IMR-90 (cell line): ENCODE data around the gene ADCY9. TPM values are rescaled to one million over a fixed set of nuclear protein-coding genes. Genes with fewer than 3 reads are reported as not detected.

Experiments
- ATAC-seq: fragments of 200-7000 bp; cut with Tn5 transposase; 2 replicates; pipeline ENCODE4 v1.9.1; 2020; ENCODE audit warnings: low read depth, mild to moderate bottlenecking, moderate library complexity
- BruUV-seq: library from RNA; stranded (reverse); fragments of 400-500 nt; replicated peaks from 2 replicates; lab custom pipeline; 2021; lab: Mats Ljungman, UMichigan
- CTCF ChIA-PET: fragments of 300-600 bp; formaldehyde crosslinking; extraction: SDS; loops from one replicate; lab custom pipeline; 2021; ENCODE audit warnings: antibody characterized with exemption; lab: Yijun Ruan, JAX
- POLR2A ChIA-PET: fragments of 300-600 bp; sonication (Branson Sonifier 250); formaldehyde crosslinking; loops from one replicate; lab custom pipeline; 2022; ENCODE audit warnings: antibody characterized with exemption; ENCODE audit not compliant: unreplicated experiment; lab: Charles Lee
- DNase-seq: peaks from one replicate; pipeline ENCODE4 v3.0.0; 2013
- H2AFZ ChIP-seq: replicated peaks from 2 replicates; pipeline ENCODE3; 2013; ENCODE audit warnings: low read length, mild to moderate bottlenecking; ENCODE audit not compliant: poor library complexity
- H2AK5ac ChIP-seq: 2 replicates; pipeline ENCODE4 v1.6.1; 2013; ENCODE audit warnings: low read depth, low read length, inconsistent platforms
- H2AK9ac ChIP-seq: replicated peaks from 2 replicates; pipeline ENCODE3; 2013; ENCODE audit warnings: mild to moderate bottlenecking, low read depth, low read length, moderate library complexity; ENCODE audit not compliant: poor library complexity
- H2BK120ac ChIP-seq: 2 replicates; pipeline ENCODE4 v1.6.1; 2013; ENCODE audit warnings: low read depth, low read length, inconsistent platforms
- H2BK15ac ChIP-seq: 3 replicates; pipeline ENCODE4 v1.6.1; 2013; ENCODE audit warnings: low read depth, low read length, inconsistent platforms
- H2BK20ac ChIP-seq: 2 replicates; pipeline ENCODE4 v1.6.1; 2013; ENCODE audit warnings: low read depth, mild to moderate bottlenecking, inconsistent platforms, low read length, moderate library complexity
- H2BK5ac ChIP-seq: 2 replicates; pipeline ENCODE4 v1.6.1; 2013; ENCODE audit warnings: mild to moderate bottlenecking, low read depth, low read length, inconsistent platforms; ENCODE audit not compliant: poor library complexity, severe bottlenecking
- H3K14ac ChIP-seq: replicated peaks from 2 replicates; pipeline ENCODE4 v1.6.1; 2013; ENCODE audit warnings: low read depth, low read length, inconsistent platforms
- H3K18ac ChIP-seq: 2 replicates; pipeline ENCODE4 v1.6.1; 2013; ENCODE audit warnings: low read depth, low read length, control low read depth
- H3K23ac ChIP-seq: 2 replicates; pipeline ENCODE4 v1.6.1; 2013; ENCODE audit warnings: low read depth, low read length, inconsistent platforms
- H3K27ac ChIP-seq: 2 replicates; pipeline ENCODE4 v1.5.1; 2013; ENCODE audit warnings: mild to moderate bottlenecking, control low read depth, low read length; ENCODE audit not compliant: insufficient read depth
- H3K27me3 ChIP-seq: 2 replicates; pipeline ENCODE4 v1.6.1; 2013; ENCODE audit warnings: low read length; ENCODE audit not compliant: control insufficient read depth, insufficient read depth
- H3K36me3 ChIP-seq: 2 replicates; pipeline ENCODE4 v1.6.1; 2013; ENCODE audit warnings: low read length, mixed read lengths; ENCODE audit not compliant: control insufficient read depth, insufficient read depth
- H3K4ac ChIP-seq: 2 replicates; pipeline ENCODE4 v1.6.1; 2013; ENCODE audit warnings: low read depth, low read length, inconsistent platforms
- H3K4me1 ChIP-seq: 2 replicates; pipeline ENCODE4 v1.6.1; 2013; ENCODE audit warnings: low read length, mixed read lengths; ENCODE audit not compliant: control insufficient read depth, insufficient read depth
- H3K4me2 ChIP-seq: 2 replicates; pipeline ENCODE4 v1.6.1; 2013; ENCODE audit warnings: low read depth, mild to moderate bottlenecking, control low read depth, low read length, moderate library complexity
- H3K4me3 ChIP-seq: 2 replicates; pipeline ENCODE4 v1.5.1; 2013; ENCODE audit warnings: low read depth, mild to moderate bottlenecking, control low read depth, low read length, moderate library complexity; ENCODE audit not compliant: insufficient read depth
- H3K56ac ChIP-seq: 2 replicates; pipeline ENCODE4 v1.6.1; 2013; ENCODE audit warnings: low read length, inconsistent platforms; ENCODE audit not compliant: insufficient read depth; ENCODE audit errors: extremely low read depth
- H3K79me1 ChIP-seq, 2 experiments: 2 replicates each; pipeline ENCODE4 v1.6.1; 2013; ENCODE audit warnings: low read length in 2 of 2, inconsistent platforms in 1 of 2, low read depth in 1 of 2
- H3K9ac ChIP-seq: 2 replicates; pipeline ENCODE4 v1.6.1; 2013; ENCODE audit warnings: low read depth, low read length, control low read depth
- H3K9me1 ChIP-seq: 2 replicates; pipeline ENCODE4 v1.6.1; 2013; ENCODE audit warnings: low read length, inconsistent platforms; ENCODE audit not compliant: insufficient read depth
- H3K9me3 ChIP-seq: 2 replicates; pipeline ENCODE4 v1.6.1; 2013; ENCODE audit warnings: low read length; ENCODE audit not compliant: control insufficient read depth, insufficient read depth
- H4K20me1 ChIP-seq: 2 replicates; pipeline ENCODE4 v1.6.1; 2013; ENCODE audit warnings: low read length, inconsistent platforms; ENCODE audit not compliant: insufficient read depth
- H4K5ac ChIP-seq: 2 replicates; pipeline ENCODE4 v1.6.1; 2013; ENCODE audit warnings: mild to moderate bottlenecking, low read depth, low read length, control low read depth
- H4K8ac ChIP-seq, 2 experiments: 2 replicates each; pipeline ENCODE4 v1.6.1; 2013; ENCODE audit warnings: low read depth in 2 of 2, low read length in 2 of 2, control low read depth in 1 of 2, inconsistent platforms in 1 of 2
- H4K91ac ChIP-seq: 2 replicates; pipeline ENCODE4 v1.6.1; 2013; ENCODE audit warnings: low read depth, low read length, inconsistent platforms; ENCODE audit not compliant: insufficient read depth
- BHLHE40 ChIP-seq: fragments of 150-350 bp; IDR thresholded peaks from 2 replicates; pipeline ENCODE4 v1.6.1; 2016; ENCODE audit warnings: mild to moderate bottlenecking, low read depth, low read length
- CEBPB ChIP-seq: IDR thresholded peaks from 2 replicates; pipeline ENCODE4 v1.6.1; 2012; ENCODE audit warnings: low read depth, low read length, improper control_type of control experiment
- CHD1 ChIP-seq: IDR thresholded peaks from 2 replicates; pipeline ENCODE4 v1.6.1; 2012; ENCODE audit warnings: low read depth, low read length, improper control_type of control experiment
- ELK1 ChIP-seq: fragments of 150-350 bp; IDR thresholded peaks from 2 replicates; pipeline ENCODE4 v1.6.1; 2016; ENCODE audit warnings: low read depth, mild to moderate bottlenecking, low read length, moderate library complexity, borderline replicate concordance
- FOS ChIP-seq: fragments of 150-350 bp; IDR thresholded peaks from 2 replicates; pipeline ENCODE4 v1.6.1; 2016; ENCODE audit warnings: low read depth, low read length
- MAFK ChIP-seq: IDR thresholded peaks from 2 replicates; pipeline ENCODE4 v1.6.1; 2012; ENCODE audit warnings: low read depth, low read length, improper control_type of control experiment
- MAZ ChIP-seq: IDR thresholded peaks from 2 replicates; pipeline ENCODE4 v1.6.1; 2012; ENCODE audit warnings: low read depth, mild to moderate bottlenecking, low read length, improper control_type of control experiment, moderate library complexity, borderline replicate concordance
- MXI1 ChIP-seq: IDR thresholded peaks from 2 replicates; pipeline ENCODE4 v1.6.1; 2012; ENCODE audit warnings: low read depth, mild to moderate bottlenecking, low read length, moderate library complexity, borderline replicate concordance
- NFE2L2 ChIP-seq: fragments of 150-350 bp; IDR thresholded peaks from 2 replicates; pipeline ENCODE4 v1.6.1; 2016; ENCODE audit warnings: low read depth, mild to moderate bottlenecking, low read length
- POLR2A ChIP-seq: IDR thresholded peaks from 2 replicates; pipeline ENCODE4 v1.6.1; 2012; ENCODE audit warnings: mild to moderate bottlenecking, low read depth, low read length
- RAD21 ChIP-seq: IDR thresholded peaks from 2 replicates; pipeline ENCODE4 v1.6.1; 2012; ENCODE audit warnings: low read length, improper control_type of control experiment
- RCOR1 ChIP-seq: IDR thresholded peaks from 2 replicates; pipeline ENCODE4 v1.6.1; 2012; ENCODE audit warnings: mild to moderate bottlenecking, low read length, improper control_type of control experiment; ENCODE audit not compliant: insufficient replicate concordance
- RFX5 ChIP-seq: IDR thresholded peaks from 2 replicates; pipeline ENCODE4 v1.8.0; 2012; ENCODE audit warnings: low read depth, mild to moderate bottlenecking, low read length, moderate library complexity
- SMC3 ChIP-seq: fragments of 150-350 bp; IDR thresholded peaks from 2 replicates; pipeline ENCODE4 v1.6.1; 2016; ENCODE audit warnings: low read depth, mild to moderate bottlenecking, antibody characterized with exemption, low read length, moderate library complexity
- USF2 ChIP-seq: fragments of 150-350 bp; IDR thresholded peaks from 2 replicates; pipeline ENCODE4 v1.6.1; 2017; ENCODE audit warnings: mild to moderate bottlenecking, antibody characterized with exemption, low read length, low read depth
- WGBS, 2 experiments: methylation state at CpG; one replicate each; pipeline versions ENCODE4 v1.1.5 to v1.1.7; 2013; ENCODE audit warnings: missing lambda C conversion rate in 2 of 2; ENCODE audit not compliant: insufficient read length in 1 of 2; ENCODE audit errors: extremely low coverage in 2 of 2; 5-methylcytosine and 5-hydroxymethylcytosine counted together
- dilution Hi-C: fragments of 300-500 bp; cut with HindIII; formaldehyde crosslinking; loops from one replicate; pipeline ENCODE4 v1.14.3; 2018; ENCODE audit warnings: low sequenced_read_pairs; ENCODE audit not compliant: unreplicated experiment
- in situ Hi-C: fragments of 300-500 bp; cut with MboI; formaldehyde crosslinking; loops from 3 replicates; pipeline ENCODE4 v1.14.3; 2019; ENCODE audit warnings: low sequenced_read_pairs, inconsistent platforms, mixed read lengths
- intact Hi-C: fragments of 100-400 bp; cut with micrococcal nuclease; formaldehyde crosslinking; loops from 2 replicates; pipeline ENCODE4 v1.10.0; 2022
- polyA plus RNA-seq, 3 experiments: library from polyadenylated mRNA; depleted of rRNA; stranded (reverse); fragments of >200 nt; gene quantifications; 2 replicates each; pipeline ENCODE4 v1.2.3, GENCODE V29; 2012; ENCODE audit warnings: low replicate concordance in 1 of 3
- total RNA-seq: library from RNA; depleted of rRNA; stranded (reverse); fragments of >200 nt; gene quantifications from 2 replicates; pipeline ENCODE4 v1.2.3, GENCODE V29; 2012
- TF ChIP-seq, protein P1 (sequence below): conservative IDR thresholded peaks from 2 replicates; pipeline ENCODE4 v1.5.1; 2012; ENCODE audit warnings: mild to moderate bottlenecking, low read depth, low read length, improper control_type of control experiment

ADCY9 gene
- total and polyA plus RNA-seq, 2 of the 4 experiments (the other 2 are of a cell fraction): 5.4 to 12.5 TPM

- Histone ChIP-seq H3K27ac (peak overlapping the region; percentile 84; the same call in 1 of the 2 replicates), H2BK15ac (peak overlapping the region; percentile 92; the same call in 1 of the 3 replicates), H3K4me2 (peak overlapping the region; percentile 95), H2BK120ac (peak overlapping the region; percentile 75), H3K79me1 (peaks cover 31 to 86% of the 10 kb centered on the region in 2 experiments; a peak in 3 of 4 replicates), H3K9me3 (no peaks in the 10 kb centered on the region), H3K27me3 (no peaks in the 10 kb centered on the region), H3K36me3 (no peaks in the 10 kb centered on the region), H2AK5ac (peak overlapping the region; percentile 84; the same call in 1 of the 2 replicates), H4K20me1 (no peaks in the 10 kb centered on the region), H3K4ac (peak overlapping the region; percentile 81), H3K9me1 (peaks cover 28% of the 10 kb centered on the region), H3K4me3 (peak overlapping the region; percentile 35; the same call in 1 of the 2 replicates), H3K56ac (peak overlapping the region; percentile 1; the same call in 1 of the 2 replicates), H3K4me1 (peaks cover 22% of the 10 kb centered on the region), H3K9ac (peak overlapping the region; percentile 80), H2BK5ac (peak overlapping the region; percentile 61), H3K14ac (peak overlapping the region; percentile 94), H2BK20ac (peak overlapping the region; percentile 61), H2AFZ (peak overlapping the region; percentile 82), H4K91ac (peak overlapping the region; percentile 85), H3K18ac (peak overlapping the region; percentile 84), H3K23ac (peak overlapping the region; percentile 21), H4K8ac (peak overlapping the region in 1 of 2 experiments; percentile 75), H2AK9ac (peak overlapping the region; percentile 83), H4K5ac (peak overlapping the region; percentile 54)
- 56% methylated on average over 3 of the region's 5 CpGs; no CpG with 5 or more reads in 1 of the 2 experiments for WGBS, 2 experiments
- ATAC-seq (peak; percentile 60), DNase-seq (peak; percentile 39)
- intact Hi-C loops: no loop called here
- dilution Hi-C loops: no loop called here
- in situ Hi-C loops: no loop called here
- TF ChIP-seq RAD21: no peak
- no peak for TF ChIP-seq NFE2L2
- no peak for TF ChIP-seq CEBPB
- no peak for TF ChIP-seq FOS
- no peak for TF ChIP-seq BHLHE40
- TF ChIP-seq RCOR1: no peak
- TF ChIP-seq USF2: no peak
- no peak for TF ChIP-seq RFX5
- TF ChIP-seq POLR2A: no peak
- no peak for TF ChIP-seq MAZ
- TF ChIP-seq, protein P1, sequence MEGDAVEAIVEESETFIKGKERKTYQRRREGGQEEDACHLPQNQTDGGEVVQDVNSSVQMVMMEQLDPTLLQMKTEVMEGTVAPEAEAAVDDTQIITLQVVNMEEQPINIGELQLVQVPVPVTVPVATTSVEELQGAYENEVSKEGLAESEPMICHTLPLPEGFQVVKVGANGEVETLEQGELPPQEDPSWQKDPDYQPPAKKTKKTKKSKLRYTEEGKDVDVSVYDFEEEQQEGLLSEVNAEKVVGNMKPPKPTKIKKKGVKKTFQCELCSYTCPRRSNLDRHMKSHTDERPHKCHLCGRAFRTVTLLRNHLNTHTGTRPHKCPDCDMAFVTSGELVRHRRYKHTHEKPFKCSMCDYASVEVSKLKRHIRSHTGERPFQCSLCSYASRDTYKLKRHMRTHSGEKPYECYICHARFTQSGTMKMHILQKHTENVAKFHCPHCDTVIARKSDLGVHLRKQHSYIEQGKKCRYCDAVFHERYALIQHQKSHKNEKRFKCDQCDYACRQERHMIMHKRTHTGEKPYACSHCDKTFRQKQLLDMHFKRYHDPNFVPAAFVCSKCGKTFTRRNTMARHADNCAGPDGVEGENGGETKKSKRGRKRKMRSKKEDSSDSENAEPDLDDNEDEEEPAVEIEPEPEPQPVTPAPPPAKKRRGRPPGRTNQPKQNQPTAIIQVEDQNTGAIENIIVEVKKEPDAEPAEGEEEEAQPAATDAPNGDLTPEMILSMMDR: no peak
- no peak for TF ChIP-seq MAFK
- no peak for TF ChIP-seq ELK1
- no peak for TF ChIP-seq MXI1
- TF ChIP-seq CHD1: no peak
- TF ChIP-seq SMC3: no peak
- POLR2A ChIA-PET: no interaction called here
- CTCF ChIA-PET: no interaction called here
- BruUV-seq: no TSS peak
Measured at GRCh38 chr16:4019371-4019791, 96.9 kb downstream of the ADCY9 start.
